ENCODE data around the gene APLN.

- no peak for TF ChIP-seq EZH2 (IDR thresholded peaks at IDR 0.05; ENCODE audit: borderline replicate concordance, low read length)
- TF ChIP-seq CTCF (conservative IDR thresholded peaks at IDR 0.05 in 1 of 2, IDR thresholded peaks at IDR 0.05 in 1 of 2; ENCODE audit: extremely low read depth in 1 of 2, insufficient read depth in 1 of 2, low read depth in 1 of 2, low read length in 2 of 2), result no peak
Measured at GRCh38 chrX:129599996-129600395, 54.8 kb downstream of the APLN start.

Measured in mammary epithelial cell (primary cell).